NT2/D1 (cell line): Measurements from ENCODE around the gene KRTAP10-4.

ENCODE experiments used
- YY1 ChIP-seq: IDR thresholded peaks from 2 replicates; pipeline ENCODE4 v1.6.1; 2011; ENCODE audit not compliant: insufficient read length, insufficient read depth
- ZNF274 ChIP-seq: IDR thresholded peaks from 2 replicates; pipeline ENCODE4 v1.6.1; 2011; ENCODE audit warnings: mild to moderate bottlenecking, low read depth, low read length

- no peak for TF ChIP-seq YY1
- TF ChIP-seq ZNF274, result no peak
Observed at GRCh38 chr21:44568261-44568660, 5.3 kb upstream of the KRTAP10-4 start.
